ENCODE results near the gene LCOR.

DNA sequence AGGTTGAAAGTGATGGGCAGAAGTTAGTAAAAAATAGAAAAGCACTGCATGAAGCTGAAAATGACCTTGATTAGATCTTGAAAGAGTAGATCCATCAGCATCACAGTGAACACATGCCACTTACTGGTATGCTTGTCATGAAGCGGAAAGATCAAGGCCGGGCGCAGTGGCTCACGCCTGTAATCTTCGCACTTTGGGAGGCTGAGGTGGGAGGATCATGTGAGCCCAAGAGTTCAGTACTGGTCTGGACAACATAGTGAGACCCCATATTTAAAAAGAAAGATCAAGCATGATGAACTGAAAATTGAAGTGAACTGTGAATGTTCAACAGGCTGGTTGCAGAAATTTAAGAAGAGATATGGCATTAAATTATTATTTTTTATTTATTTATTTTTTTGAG is 18.0 kb downstream of the LCOR start:
- TF ChIP-seq POLR2A (IDR thresholded peaks at IDR 0.05) (no peak), CTCF (IDR thresholded peaks at IDR 0.05) (no peak), EP300 (IDR thresholded peaks at IDR 0.05) (no peak)
